GM10847 (cell line): ENCODE data around the gene STAT3.

ENCODE experiments used
- POLR2A ChIP-seq: IDR thresholded peaks from 2 replicates; pipeline ENCODE4 v1.6.1; 2011; ENCODE audit not compliant: insufficient read length; ENCODE audit errors: extremely low read depth

The STAT3 gene

GRCh38 chr17:42273474-42274252 lies 114.6 kb downstream of the STAT3 start:
- no peak for TF ChIP-seq POLR2A

- TF ChIP-seq POLR2A, result no peak
These were observed 115.9 kb downstream of the STAT3 start for GRCh38 chr17:42272162-42272907.

GRCh38 chr17:42271779-42272035 lies 116.5 kb downstream of the STAT3 start:
- no peak for TF ChIP-seq POLR2A

- no peak for TF ChIP-seq POLR2A
These were observed 117.0 kb downstream of the STAT3 start for GRCh38 chr17:42271006-42271778.

GRCh38 chr17:42270596-42270995 lies 117.6 kb downstream of the STAT3 start:
- no peak for TF ChIP-seq POLR2A

GRCh38 chr17:42270170-42270535 lies 118.1 kb downstream of the STAT3 start:
- no peak for TF ChIP-seq POLR2A

GRCh38 chr17:42268236-42268635 lies 120.0 kb downstream of the STAT3 start:
- TF ChIP-seq POLR2A, result no peak

GRCh38 chr17:42266918-42267766 lies 121.1 kb downstream of the STAT3 start:
- no peak for TF ChIP-seq POLR2A

- TF ChIP-seq POLR2A, result no peak
These were observed 121.8 kb downstream of the STAT3 start for GRCh38 chr17:42266462-42266861.
